HG03060 (cell line): Measurements from ENCODE around the gene SYTL4.

Experiments
- ATAC-seq: cut with Tn5 transposase; IDR thresholded peaks from one replicate; pipeline ENCODE4 v1.9.1; 2021; ENCODE audit warnings: low read depth, moderate number of reproducible peaks; ENCODE audit not compliant: unreplicated experiment

Gene SYTL4

GRCh38 chrX:100695991-100696390, 35.9 kb downstream of the SYTL4 start:
- no peak for ATAC-seq

GRCh38 chrX:100695302-100695701, 36.6 kb downstream of the SYTL4 start:
- ATAC-seq = no peak

GRCh38 chrX:100687546-100687945, 44.4 kb downstream of the SYTL4 start:
- ATAC-seq = peak; percentile 61

GRCh38 chrX:100687128-100687527, 44.8 kb downstream of the SYTL4 start:
- ATAC-seq = peak; percentile 26

- ATAC-seq = no peak
Observed at GRCh38 chrX:100685997-100686305, 46.0 kb downstream of the SYTL4 start.

- ATAC-seq = peak; percentile 67
Observed at GRCh38 chrX:100685284-100685996, 46.5 kb downstream of the SYTL4 start.

- ATAC-seq = no peak
Observed at GRCh38 chrX:100682939-100683338, 49.0 kb downstream of the SYTL4 start.

GRCh38 chrX:100681599-100681998, 50.3 kb downstream of the SYTL4 start:
- no peak for ATAC-seq

GRCh38 chrX:100680756-100681155, 51.2 kb downstream of the SYTL4 start:
- no peak for ATAC-seq

GRCh38 chrX:100677611-100678181, 54.2 kb downstream of the SYTL4 start:
- no peak for ATAC-seq

- ATAC-seq = peak; percentile 60
Observed at GRCh38 chrX:100674705-100675104, 57.2 kb downstream of the SYTL4 start.

- ATAC-seq = no peak
Observed at GRCh38 chrX:100673397-100673953, 58.4 kb downstream of the SYTL4 start.

GRCh38 chrX:100672966-100673365, 59.0 kb downstream of the SYTL4 start:
- ATAC-seq = no peak

GRCh38 chrX:100663642-100664041, 68.3 kb downstream of the SYTL4 start:
- no peak for ATAC-seq

GRCh38 chrX:100662796-100663195, 69.1 kb downstream of the SYTL4 start:
- ATAC-seq = no peak

GRCh38 chrX:100662170-100662569, 69.8 kb downstream of the SYTL4 start:
- ATAC-seq = no peak

- ATAC-seq = no peak
Observed at GRCh38 chrX:100659431-100660137, 72.3 kb downstream of the SYTL4 start.

GRCh38 chrX:100658941-100659381, 73.0 kb downstream of the SYTL4 start:
- no peak for ATAC-seq

GRCh38 chrX:100654261-100654660, 77.7 kb downstream of the SYTL4 start:
- ATAC-seq = no peak

- ATAC-seq = no peak
Observed at GRCh38 chrX:100652266-100652665, 79.7 kb downstream of the SYTL4 start.

- no peak for ATAC-seq
Observed at GRCh38 chrX:100650841-100651240, 81.1 kb downstream of the SYTL4 start.
